K562 (cell line): ENCODE measurements around the gene GSDME. TPM values are rescaled to one million over a fixed set of nuclear protein-coding genes. Genes with fewer than 3 reads are reported as not detected.

ENCODE experiments used
- ATAC-seq: fragments of 200-7000 bp; cut with Tn5 transposase; 3 replicates; pipeline ENCODE4 v1.9.1; 2020; ENCODE audit warnings: moderate library complexity
- BruUV-seq: library from RNA; stranded (reverse); fragments of 400-500 nt; replicated peaks from 2 replicates; lab custom pipeline; 2021; lab: Mats Ljungman, UMichigan
- CTCF ChIA-PET: fragments of 300-600 bp; formaldehyde crosslinking; extraction: SDS; loops from one replicate; lab custom pipeline; 2021; ENCODE audit warnings: low intra/inter-chr PET ratio; lab: Yijun Ruan, JAX
- POLR2A ChIA-PET: fragments of 300-600, 350-650 bp; sonication (Branson Sonifier 250); formaldehyde crosslinking; extraction: SDS; loops from one replicate; lab custom pipeline; 2021; ENCODE audit warnings: antibody characterized with exemption, inconsistent platforms; lab: Yijun Ruan, JAX
- DNase-seq, 4 experiments: peaks; one replicate each; pipeline versions ENCODE4 v3.0.0 to v3.0.0-alpha.2; 2011 to 2018; ENCODE audit warnings: low spot score in 3 of 4, mixed read lengths in 3 of 4; ENCODE audit errors: extremely low read depth in 1 of 4
- FAIRE-seq: peaks from 2 replicates; lab custom pipeline; 2011; peaks lifted over from hg19 to GRCh38; lab: Jason Lieb, UNC
- H2AFZ ChIP-seq: 2 replicates; pipeline ENCODE4 v1.6.0; 2011; ENCODE audit warnings: low read depth, low read length, control low read depth, inconsistent platforms
- H3K27ac ChIP-seq: fragments of 200-600 bp; 3 replicates; pipeline ENCODE4 v1.8.0; 2011; ENCODE audit warnings: low read depth, mild to moderate bottlenecking, control low read depth, inconsistent platforms, low read length, moderate library complexity, mixed read lengths; ENCODE audit errors: extremely low read depth
- H3K27me3 ChIP-seq, 2 experiments: fragments of 300-600 bp in 1 of 2; 2 replicates in 1 of 2; 3 replicates in 1 of 2; pipeline versions ENCODE4 v1.6.0 to v1.8.0; 2011; ENCODE audit warnings: inconsistent platforms in 2 of 2, low read length in 2 of 2, mild to moderate bottlenecking in 1 of 2, mixed read lengths in 1 of 2, moderate library complexity in 1 of 2; ENCODE audit not compliant: control insufficient read depth in 2 of 2, insufficient read depth in 2 of 2
- H3K36me3 ChIP-seq: fragments of 300-600 bp; 3 replicates; pipeline ENCODE4 v1.8.0; 2011; ENCODE audit warnings: mild to moderate bottlenecking, low read length, inconsistent platforms; ENCODE audit not compliant: control insufficient read depth, insufficient read depth
- H3K4me1 ChIP-seq, 2 experiments: fragments of 200-600 bp in 1 of 2; replicated peaks in 1 of 2; 2 replicates in 1 of 2; 3 replicates in 1 of 2; pipeline versions ENCODE4 v1.5.1 to v1.8.0; 2011; ENCODE audit warnings: inconsistent platforms in 2 of 2, low read length in 2 of 2, mild to moderate bottlenecking in 1 of 2, mixed read lengths in 1 of 2, moderate library complexity in 1 of 2; ENCODE audit not compliant: control insufficient read depth in 2 of 2, insufficient read depth in 2 of 2
- H3K4me2 ChIP-seq: 2 replicates; pipeline ENCODE4 v1.6.1; 2011; ENCODE audit warnings: low read length, control low read depth, inconsistent platforms, mixed read lengths; ENCODE audit not compliant: insufficient read depth
- H3K4me3 ChIP-seq: fragments of 200-600 bp; sonication (generic), shearing (Covaris generic); 2 replicates; pipeline ENCODE4 v1.5.1; 2016; ENCODE audit warnings: control low read depth, inconsistent platforms
- H3K79me2 ChIP-seq: fragments of 200-600 bp; 3 replicates; pipeline ENCODE4 v1.8.0; 2011; ENCODE audit warnings: low read length, inconsistent platforms; ENCODE audit not compliant: control insufficient read depth, insufficient read depth
- H3K9ac ChIP-seq, 2 experiments: 2 replicates each; pipeline versions ENCODE4 v1.6.0 to v1.6.1; 2011; ENCODE audit warnings: low read depth in 2 of 2, low read length in 2 of 2, control low read depth in 1 of 2, inconsistent platforms in 1 of 2, mild to moderate bottlenecking in 1 of 2, mixed read lengths in 1 of 2; ENCODE audit not compliant: insufficient read depth in 1 of 2
- H3K9me1 ChIP-seq: one replicate; pipeline ENCODE4 v1.6.0; 2011; ENCODE audit warnings: inconsistent platforms, mild to moderate bottlenecking, low read length, moderate library complexity; ENCODE audit not compliant: control insufficient read depth, insufficient read depth
- H3K9me3 ChIP-seq: replicated peaks from 2 replicates; pipeline ENCODE4 v1.5.1; 2011; ENCODE audit warnings: low read depth, low read length, inconsistent platforms; ENCODE audit not compliant: control insufficient read depth, insufficient read depth
- H4K20me1 ChIP-seq: replicated peaks from 2 replicates; pipeline ENCODE4 v1.6.1; 2011; ENCODE audit warnings: low read length, inconsistent platforms, mixed read lengths; ENCODE audit not compliant: control insufficient read depth, insufficient read depth
- ARID1B ChIP-seq: fragments of 450-650 bp; IDR thresholded peaks from 2 replicates; pipeline ENCODE4 v1.6.1; 2016; ENCODE audit warnings: antibody characterized with exemption, mild to moderate bottlenecking, inconsistent platforms
- CBFA2T2 ChIP-seq: fragments of 450-650 bp; conservative IDR thresholded peaks from 2 replicates; pipeline ENCODE4 v1.6.1; 2017; ENCODE audit warnings: mild to moderate bottlenecking
- E2F3 ChIP-seq: fragments of 250-450 bp; sonication (Bioruptor Pico); IDR thresholded peaks from 2 replicates; pipeline ENCODE4 v1.4.0; 2020; ENCODE audit warnings: mild to moderate bottlenecking
- EHMT2 ChIP-seq: fragments of 450-650 bp; IDR thresholded peaks from 2 replicates; pipeline ENCODE4 v1.6.1; 2018; ENCODE audit warnings: antibody characterized with exemption
- EP300 ChIP-seq: IDR thresholded peaks from 2 replicates; pipeline ENCODE4 v1.6.1; 2012; ENCODE audit warnings: low read length, improper control_type of control experiment
- FOSL1 ChIP-seq: fragments of 200-800 bp; sonication (Bioruptor generic); conservative IDR thresholded peaks from 2 replicates; pipeline ENCODE4 v1.6.1; 2016; ENCODE audit warnings: missing genetic modification characterization, missing compliant biosample characterization
- GTF2F1 ChIP-seq: IDR thresholded peaks from 2 replicates; pipeline ENCODE4 v1.6.1; 2011; ENCODE audit warnings: low read depth, low read length, improper control_type of control experiment
- SOX6 ChIP-seq: fragments of 450-650 bp; IDR thresholded peaks from 2 replicates; pipeline ENCODE4 v1.6.1; 2014; ENCODE audit warnings: mild to moderate bottlenecking
- STAG1 ChIP-seq: sonication (generic); formaldehyde crosslinking; IDR thresholded peaks from 2 replicates; pipeline ENCODE4 v1.5.0; 2020; ENCODE audit warnings: missing genetic modification reagents, borderline replicate concordance
- TAL1 ChIP-seq: fragments of 450-650 bp; IDR thresholded peaks from 2 replicates; pipeline ENCODE4 v1.6.1; 2016; ENCODE audit warnings: mild to moderate bottlenecking
- TEAD4 ChIP-seq, 2 experiments: sonication (generic) in 1 of 2; formaldehyde crosslinking in 1 of 2; IDR thresholded peaks; 2 replicates each; pipeline versions ENCODE4 v1.6.1 to v1.8.0; 2012 to 2022; ENCODE audit warnings: borderline replicate concordance in 1 of 2, inconsistent platforms in 1 of 2, low read length in 1 of 2, mild to moderate bottlenecking in 1 of 2, missing genetic modification reagents in 1 of 2
- TRIM24 ChIP-seq, 2 experiments: fragments of 450-650 bp; IDR thresholded peaks; 2 replicates each; pipeline ENCODE4 v1.6.1; 2016
- ZNF224 ChIP-seq: sonication (generic); formaldehyde crosslinking; IDR thresholded peaks from 2 replicates; pipeline ENCODE4 v1.8.0; 2022; ENCODE audit warnings: mild to moderate bottlenecking, missing genetic modification reagents
- ZNF445 ChIP-seq: fragments of 250-450 bp; sonication (Bioruptor Pico); IDR thresholded peaks from 2 replicates; pipeline ENCODE4 v1.4.0; 2020; ENCODE audit warnings: low read depth, mild to moderate bottlenecking, moderate library complexity
- WGBS: fragments of 100-300 bp; shearing (Covaris generic); methylation state at CpG from one replicate; pipeline ENCODE4 v1.1.6; 2016; ENCODE audit warnings: low coverage, mixed read lengths; ENCODE audit not compliant: insufficient coverage; ENCODE audit errors: missing lambda C conversion rate; 5-methylcytosine and 5-hydroxymethylcytosine counted together
- in situ Hi-C: fragments of 300-500 bp; cut with MboI; formaldehyde crosslinking; loops from 4 replicates; pipeline ENCODE4 v1.15.0; 2018; ENCODE audit warnings: inconsistent platforms, mixed read lengths
- intact Hi-C: fragments of 100-400 bp; cut with micrococcal nuclease; formaldehyde crosslinking; loops from 2 replicates; pipeline ENCODE4 v1.14.2; 2022
- polyA plus RNA-seq, 8 experiments: library from polyadenylated mRNA; depleted of rRNA in 4 of 8; stranded (reverse) in 5 of 8; unstranded in 3 of 8; fragments of >200 nt; fragmentation: Nextera tagmentation in 2 of 8; fragmentation: Illumina TruSeq in 1 of 8; extraction: Ambion mirVana in 2 of 8; extraction: Trizol in 1 of 8; gene quantifications; 2 replicates each; pipeline versions ENCODE4 v1.2.1 to v1.2.3, GENCODE V29; 2011 to 2014; ENCODE audit warnings: inconsistent platforms in 1 of 8, missing spikeins in 1 of 8
- total RNA-seq, 7 experiments: library from RNA; depleted of rRNA in 6 of 7; stranded (reverse); fragments of >200 nt in 6 of 7; fragmentation: Illumina TruSeq in 2 of 7; extraction: Trizol in 2 of 7; gene quantifications; 2 replicates each; pipeline versions ENCODE4 v1.2.1 to v1.2.3, GENCODE V29; 2011 to 2021; ENCODE audit warnings: low replicate concordance in 1 of 7
- TF ChIP-seq, protein P1 (sequence below): fragments of 450-650 bp; IDR thresholded peaks from 2 replicates; pipeline ENCODE4 v1.6.1; 2016
- TF ChIP-seq, protein P2 (sequence below), 2 experiments: fragments of 450-650 bp; formaldehyde crosslinking in 1 of 2; IDR thresholded peaks; 2 replicates each; pipeline versions ENCODE4 v1.4.0 to v1.6.1; 2014 to 2020; ENCODE audit warnings: mild to moderate bottlenecking in 2 of 2, borderline replicate concordance in 1 of 2, low read depth in 1 of 2

The GSDME gene
- total and polyA plus RNA-seq, 9 of the 15 experiments (the other 6 are each of a cell fraction or from before 2014, with no cell fraction given): 0.37 to 1.9 (median 0.62) TPM

DNA sequence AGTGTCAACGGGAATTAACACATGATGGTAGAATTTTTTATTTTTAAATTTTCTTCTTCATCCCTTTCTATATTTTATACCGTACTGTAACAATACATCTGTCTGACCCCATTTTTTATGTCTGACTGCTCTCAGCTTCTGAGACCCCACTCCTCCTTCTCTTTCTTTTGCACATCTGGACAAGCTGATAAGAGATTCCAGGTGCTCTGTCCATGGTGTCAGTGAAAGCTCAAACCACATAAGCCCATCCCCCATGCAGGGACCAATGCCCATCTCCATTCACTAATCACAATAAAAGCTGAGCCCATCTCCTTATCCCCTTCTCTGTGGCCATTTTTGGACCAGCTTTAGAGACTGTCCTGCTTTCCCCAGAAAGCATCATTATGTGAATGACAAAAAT, 8.7 kb downstream of the GSDME start:
- ChIA-PET CTCF (no interaction called here), POLR2A (no interaction called here)
- Histone ChIP-seq H3K27ac (no peak overlapping the region), H3K4me3 (no peak overlapping the region), H3K27me3 (peaks cover 10 to 18% of the 10 kb centered on the region in 2 experiments; a peak in 4 of 5 replicates), H2AFZ (no peak overlapping the region), H3K4me2 (no peak overlapping the region), H3K9me1 (no peaks in the 10 kb centered on the region), H3K79me2 (no peaks in the 10 kb centered on the region), H3K9me3 (no peaks in the 10 kb centered on the region), H3K36me3 (no peaks in the 10 kb centered on the region), H4K20me1 (no peaks in the 10 kb centered on the region), H3K9ac (no peak overlapping the region), H3K4me1 (peaks cover 0 to 2% of the 10 kb centered on the region in 2 experiments; a peak in 1 of 5 replicates)
- intact Hi-C loops (no loop called here), in situ Hi-C loops (no loop called here)
- BruUV-seq: no TSS peak
- DNase-seq (peak in 3 of 4 experiments; percentile 24 to 50 (median 29)), FAIRE-seq (no peak), ATAC-seq (peak; percentile 47)
- WGBS: 13% methylated on average over 2 of the region's 2 CpGs
- TF ChIP-seq TAL1: peak; percentile 74
- no peak for TF ChIP-seq ZNF445 (CRISPR knock-in tag)
- TF ChIP-seq FOSL1 (tag): no peak
- no peak for TF ChIP-seq GTF2F1
- peak; percentile 46; the same call in 1 of the 2 replicates for TF ChIP-seq EP300
- no peak for TF ChIP-seq E2F3
- TF ChIP-seq TEAD4 (IDR thresholded peaks at IDR 0.05; ENCODE audit: low read length): peak; percentile 76
- TF ChIP-seq TEAD4 (CRISPR knock-in tag; IDR thresholded peaks at IDR 0.05; ENCODE audit: borderline replicate concordance): no peak
- peak; percentile 83 for TF ChIP-seq ARID1B
- TF ChIP-seq, protein P1, sequence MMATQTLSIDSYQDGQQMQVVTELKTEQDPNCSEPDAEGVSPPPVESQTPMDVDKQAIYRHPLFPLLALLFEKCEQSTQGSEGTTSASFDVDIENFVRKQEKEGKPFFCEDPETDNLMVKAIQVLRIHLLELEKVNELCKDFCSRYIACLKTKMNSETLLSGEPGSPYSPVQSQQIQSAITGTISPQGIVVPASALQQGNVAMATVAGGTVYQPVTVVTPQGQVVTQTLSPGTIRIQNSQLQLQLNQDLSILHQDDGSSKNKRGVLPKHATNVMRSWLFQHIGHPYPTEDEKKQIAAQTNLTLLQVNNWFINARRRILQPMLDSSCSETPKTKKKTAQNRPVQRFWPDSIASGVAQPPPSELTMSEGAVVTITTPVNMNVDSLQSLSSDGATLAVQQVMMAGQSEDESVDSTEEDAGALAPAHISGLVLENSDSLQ: 0 out of 2 replicates have a peak, but pooled peaks have one; percentile 10
- no peak for TF ChIP-seq ZNF224 (CRISPR knock-in tag)
- peak; percentile 44 for TF ChIP-seq SOX6
- TF ChIP-seq CBFA2T2: peak; percentile 58
- TF ChIP-seq EHMT2: peak; percentile 75; the same call in 1 of the 2 replicates
- TF ChIP-seq TRIM24 (IDR thresholded peaks at IDR 0.05): 0 out of 4 replicates have a peak, but pooled peaks have one; percentile 24 to 38
- TF ChIP-seq STAG1 (CRISPR knock-in tag): no peak
- TF ChIP-seq, protein P2, sequence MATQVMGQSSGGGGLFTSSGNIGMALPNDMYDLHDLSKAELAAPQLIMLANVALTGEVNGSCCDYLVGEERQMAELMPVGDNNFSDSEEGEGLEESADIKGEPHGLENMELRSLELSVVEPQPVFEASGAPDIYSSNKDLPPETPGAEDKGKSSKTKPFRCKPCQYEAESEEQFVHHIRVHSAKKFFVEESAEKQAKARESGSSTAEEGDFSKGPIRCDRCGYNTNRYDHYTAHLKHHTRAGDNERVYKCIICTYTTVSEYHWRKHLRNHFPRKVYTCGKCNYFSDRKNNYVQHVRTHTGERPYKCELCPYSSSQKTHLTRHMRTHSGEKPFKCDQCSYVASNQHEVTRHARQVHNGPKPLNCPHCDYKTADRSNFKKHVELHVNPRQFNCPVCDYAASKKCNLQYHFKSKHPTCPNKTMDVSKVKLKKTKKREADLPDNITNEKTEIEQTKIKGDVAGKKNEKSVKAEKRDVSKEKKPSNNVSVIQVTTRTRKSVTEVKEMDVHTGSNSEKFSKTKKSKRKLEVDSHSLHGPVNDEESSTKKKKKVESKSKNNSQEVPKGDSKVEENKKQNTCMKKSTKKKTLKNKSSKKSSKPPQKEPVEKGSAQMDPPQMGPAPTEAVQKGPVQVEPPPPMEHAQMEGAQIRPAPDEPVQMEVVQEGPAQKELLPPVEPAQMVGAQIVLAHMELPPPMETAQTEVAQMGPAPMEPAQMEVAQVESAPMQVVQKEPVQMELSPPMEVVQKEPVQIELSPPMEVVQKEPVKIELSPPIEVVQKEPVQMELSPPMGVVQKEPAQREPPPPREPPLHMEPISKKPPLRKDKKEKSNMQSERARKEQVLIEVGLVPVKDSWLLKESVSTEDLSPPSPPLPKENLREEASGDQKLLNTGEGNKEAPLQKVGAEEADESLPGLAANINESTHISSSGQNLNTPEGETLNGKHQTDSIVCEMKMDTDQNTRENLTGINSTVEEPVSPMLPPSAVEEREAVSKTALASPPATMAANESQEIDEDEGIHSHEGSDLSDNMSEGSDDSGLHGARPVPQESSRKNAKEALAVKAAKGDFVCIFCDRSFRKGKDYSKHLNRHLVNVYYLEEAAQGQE (IDR thresholded peaks at IDR 0.05; ENCODE audit: borderline replicate concordance): peak; percentile 94
- TF ChIP-seq, protein P2 (CRISPR knock-in tag; IDR thresholded peaks at IDR 0.05; ENCODE audit: low read depth): no peak
